GM21447 (cell line): ENCODE measurements around the gene KRTAP10-6.
"Not testable (repeated sequence)": the region's sequence is repeated elsewhere in the genome, so short reads cannot be mapped to it uniquely, and the experiment has no call there.

Experiments
- ATAC-seq: cut with Tn5 transposase; IDR thresholded peaks from one replicate; pipeline ENCODE4 v1.9.1; 2021; ENCODE audit not compliant: unreplicated experiment

Gene KRTAP10-6

GRCh38 chr21:44617071-44617501 lies 24.8 kb upstream of the KRTAP10-6 start:
- no peak for ATAC-seq

- no peak for ATAC-seq
Measured at GRCh38 chr21:44616591-44616926, 24.3 kb upstream of the KRTAP10-6 start.

- no peak for ATAC-seq
Measured at GRCh38 chr21:44615911-44616590, 23.7 kb upstream of the KRTAP10-6 start.

DNA sequence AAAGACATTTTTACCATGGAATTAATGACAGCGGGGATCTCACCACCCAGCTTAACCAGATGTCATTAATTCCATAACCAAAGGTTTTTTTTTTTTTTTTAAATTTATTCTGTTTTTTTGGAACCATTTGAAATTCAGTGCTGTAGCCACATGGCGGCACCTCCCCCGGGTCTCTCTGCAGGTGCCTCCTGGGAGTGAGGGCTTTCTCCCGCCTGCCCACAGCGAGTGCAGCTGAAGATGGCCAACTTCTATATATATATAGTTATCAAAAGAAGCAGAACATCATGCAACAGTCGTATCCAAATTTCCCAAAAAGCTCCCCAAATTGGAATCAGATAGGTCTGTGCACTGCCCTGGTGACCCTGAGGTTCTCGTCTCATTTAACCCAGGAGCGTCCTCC lies 23.2 kb upstream of the KRTAP10-6 start:
- no peak for ATAC-seq

GRCh38 chr21:44614961-44615391 lies 22.7 kb upstream of the KRTAP10-6 start:
- ATAC-seq = no peak

- ATAC-seq = no peak
Measured at GRCh38 chr21:44614161-44614631, 21.9 kb upstream of the KRTAP10-6 start.

DNA sequence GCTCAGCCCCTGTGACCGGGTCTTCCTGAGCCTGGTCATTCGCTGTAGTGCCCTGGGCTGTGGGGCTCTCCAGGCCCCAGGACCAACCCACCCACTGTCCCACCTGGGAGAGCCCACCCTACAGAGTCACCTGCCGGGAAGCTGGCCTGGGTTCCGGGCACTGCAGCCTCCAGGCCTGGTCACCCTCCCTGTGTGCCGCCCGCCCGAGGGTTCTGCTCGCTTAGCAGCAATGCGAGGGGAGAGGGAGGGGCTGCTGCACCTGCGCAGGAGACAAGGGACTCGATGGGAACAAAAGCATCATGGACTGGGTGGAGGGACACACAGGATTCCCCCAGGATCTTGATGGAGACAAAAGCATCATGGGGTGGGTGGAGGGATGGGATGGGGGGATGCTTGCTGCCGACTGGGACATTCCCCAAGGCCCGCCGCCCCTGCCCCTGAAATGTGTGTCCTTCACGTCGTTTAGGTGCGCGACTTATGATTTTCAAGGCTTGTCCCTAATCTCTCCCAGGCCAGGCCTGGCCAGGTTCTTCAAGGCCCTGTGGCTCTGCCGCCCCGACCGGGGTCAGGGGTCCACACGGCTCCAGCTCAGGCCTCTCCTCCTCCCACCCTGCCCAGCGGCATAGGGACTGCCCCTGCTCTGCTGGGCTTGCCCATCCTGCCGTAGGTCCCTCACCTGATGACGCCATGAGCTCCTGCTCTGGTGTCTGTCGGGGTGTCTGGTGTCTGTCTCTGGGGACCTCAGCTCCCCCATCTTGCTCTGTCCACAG lies 21.3 kb upstream of the KRTAP10-6 start:
- ATAC-seq = no peak

- ATAC-seq = no peak
Measured at GRCh38 chr21:44612669-44613229, 20.4 kb upstream of the KRTAP10-6 start.

DNA sequence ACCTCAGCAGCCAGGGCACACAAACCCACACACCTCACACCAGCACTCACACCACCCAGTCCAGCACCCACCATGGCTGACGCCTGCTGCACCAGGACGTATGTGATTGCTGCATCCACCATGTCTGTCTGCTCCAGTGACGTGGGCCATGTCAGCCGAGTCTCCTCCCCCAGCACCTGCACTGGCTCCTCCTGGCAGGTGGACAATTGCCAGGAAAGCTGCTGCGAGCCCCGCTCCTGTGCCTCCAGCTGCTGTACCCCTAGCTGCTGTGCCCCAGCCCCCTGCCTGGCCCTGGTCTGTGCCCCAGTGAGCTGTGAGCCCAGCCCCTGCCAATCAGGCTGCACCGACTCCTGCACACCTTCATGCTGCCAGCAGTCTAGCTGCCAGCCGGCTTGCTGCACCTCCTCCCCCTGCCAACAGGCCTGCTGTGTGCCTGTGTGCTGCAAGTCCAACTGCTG lies 19.8 kb upstream of the KRTAP10-6 start, which contains the start of gene KRTAP10-8:
Gene KRTAP10-8, plus strand, starts transcription at position 51 of the 458 bp plus-strand sequence. Its CDS starts 22 bp downstream, at position 73.
- no peak for ATAC-seq

- ATAC-seq = no peak
Measured at GRCh38 chr21:44611551-44611950, 19.2 kb upstream of the KRTAP10-6 start.

DNA sequence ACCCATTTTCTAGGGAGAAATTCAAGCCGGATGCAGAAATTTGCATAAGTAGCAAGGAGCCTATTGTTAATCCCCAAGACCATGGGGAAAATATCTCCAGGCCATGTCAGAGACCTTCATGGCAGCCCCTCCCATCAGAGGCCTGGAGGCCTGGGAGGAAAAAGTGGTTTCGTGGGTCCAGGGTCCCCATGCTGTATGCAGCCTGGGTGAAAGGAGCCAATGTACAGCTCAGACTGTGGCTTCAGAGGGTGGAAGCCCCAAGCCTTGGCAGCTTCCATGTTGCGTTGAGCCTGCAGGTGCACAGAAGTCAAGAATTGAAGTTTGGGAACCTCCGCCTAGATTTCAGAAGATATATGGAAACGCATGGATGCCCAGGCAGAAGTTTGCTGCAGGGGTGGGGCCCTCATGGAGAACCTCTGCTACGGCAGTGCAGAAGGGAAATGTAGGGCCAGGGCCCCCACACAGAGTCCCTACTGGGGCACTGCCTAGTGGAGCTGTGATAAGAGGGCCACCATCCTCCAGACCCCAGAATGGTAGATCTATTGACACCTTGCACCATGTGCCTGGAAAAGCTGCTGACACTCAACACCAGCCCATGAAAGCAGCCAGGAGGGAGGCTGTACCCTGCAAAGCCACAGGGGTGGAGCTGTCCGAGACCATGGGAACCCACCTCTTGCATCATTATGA lies 18.0 kb upstream of the KRTAP10-6 start:
- ATAC-seq = not testable (repeated sequence)

DNA sequence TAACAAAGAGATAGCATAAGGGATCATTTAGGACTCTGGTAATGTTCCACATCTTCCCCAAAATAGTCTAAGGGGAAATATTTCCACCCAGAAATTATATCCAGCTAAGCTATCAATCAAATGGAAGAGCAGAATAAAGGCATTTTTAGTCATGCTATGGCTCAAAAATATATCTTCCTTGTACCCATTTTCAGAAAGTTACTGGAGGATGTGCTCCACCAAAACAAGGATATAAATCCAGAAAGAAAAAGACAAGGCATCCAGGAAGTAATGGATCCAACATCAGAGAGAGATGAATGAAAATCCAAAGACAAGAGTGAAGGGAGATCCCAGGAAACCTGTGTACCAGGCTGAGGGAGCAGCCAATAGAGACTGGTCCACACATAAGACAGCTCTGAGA lies 16.9 kb upstream of the KRTAP10-6 start:
- no peak for ATAC-seq

DNA sequence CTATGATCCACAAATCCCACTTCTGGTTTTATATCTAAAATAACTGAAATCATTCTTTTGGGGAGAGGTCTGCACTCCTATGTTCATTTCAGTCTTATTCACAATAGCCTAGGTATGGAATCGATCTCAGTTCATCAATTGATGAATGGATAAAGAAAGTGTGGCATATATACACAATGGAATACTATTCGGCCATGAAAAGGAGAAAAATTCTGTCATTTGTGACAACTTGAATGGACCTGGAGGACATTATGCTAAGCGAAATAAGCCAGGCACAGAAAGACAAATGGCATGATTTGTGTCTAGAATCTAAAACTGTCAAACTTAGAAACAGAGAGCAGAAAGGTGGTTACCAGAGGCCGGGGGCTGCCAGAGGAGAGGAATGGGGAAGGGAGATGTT lies 14.2 kb upstream of the KRTAP10-6 start:
- no peak for ATAC-seq

DNA sequence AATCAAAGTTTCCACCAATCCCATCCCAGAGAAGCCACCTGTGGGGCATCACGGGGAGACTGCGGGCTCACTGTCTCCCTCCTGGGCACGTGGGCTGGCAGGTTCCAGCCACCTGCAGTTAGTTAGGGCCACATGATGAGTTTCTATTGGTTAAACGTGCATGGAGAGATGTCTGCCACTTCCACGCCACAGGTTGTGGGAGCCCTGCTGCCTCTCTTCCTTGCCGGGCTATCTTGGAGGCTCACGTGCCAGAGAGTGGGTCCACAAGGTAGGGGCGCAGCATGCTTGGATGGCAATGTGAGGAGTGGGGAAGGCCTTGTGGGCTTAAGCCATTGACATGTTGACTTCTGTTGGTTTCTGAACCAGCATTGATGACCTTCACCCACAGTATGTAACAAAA lies 11.6 kb upstream of the KRTAP10-6 start:
- no peak for ATAC-seq

DNA sequence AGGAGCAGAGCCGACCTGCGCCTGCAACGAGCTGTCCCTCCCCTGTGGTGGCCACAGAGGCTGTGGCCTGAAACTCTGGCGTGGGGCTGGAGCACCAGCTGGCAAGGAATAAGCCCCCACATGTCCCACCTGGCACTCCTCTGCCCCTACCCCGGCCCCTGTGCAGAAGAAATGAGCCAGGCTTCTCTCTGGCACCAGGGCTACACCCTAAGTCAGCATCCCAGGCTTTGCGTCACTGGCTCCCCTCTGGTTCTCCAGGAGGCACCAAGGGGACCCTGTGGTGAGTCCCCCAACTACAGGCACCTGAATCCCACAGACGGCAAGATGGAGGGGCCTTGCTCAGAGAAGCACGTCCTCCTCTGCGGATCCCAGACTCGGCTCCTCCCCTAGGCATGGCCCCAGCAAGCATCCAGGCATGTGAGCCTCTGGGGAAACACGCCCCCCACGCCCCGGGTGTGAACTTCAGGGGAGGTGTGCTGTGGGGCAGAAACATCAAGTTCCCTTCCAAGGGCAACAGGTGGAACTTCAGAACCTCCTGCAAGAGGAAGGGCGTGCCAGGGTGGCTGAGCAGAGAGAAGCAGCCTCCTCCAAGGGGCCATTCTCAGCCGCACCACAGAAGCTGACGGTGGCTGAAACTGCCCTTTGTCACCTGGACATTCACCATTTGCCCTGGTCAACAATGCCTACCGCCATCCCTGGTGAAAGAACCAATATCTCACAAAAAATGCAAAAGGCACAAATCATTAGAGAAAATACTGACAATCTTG lies 11.0 kb upstream of the KRTAP10-6 start:
- no peak for ATAC-seq

- no peak for ATAC-seq
Measured at GRCh38 chr21:44602463-44602850, 10.2 kb upstream of the KRTAP10-6 start.

DNA sequence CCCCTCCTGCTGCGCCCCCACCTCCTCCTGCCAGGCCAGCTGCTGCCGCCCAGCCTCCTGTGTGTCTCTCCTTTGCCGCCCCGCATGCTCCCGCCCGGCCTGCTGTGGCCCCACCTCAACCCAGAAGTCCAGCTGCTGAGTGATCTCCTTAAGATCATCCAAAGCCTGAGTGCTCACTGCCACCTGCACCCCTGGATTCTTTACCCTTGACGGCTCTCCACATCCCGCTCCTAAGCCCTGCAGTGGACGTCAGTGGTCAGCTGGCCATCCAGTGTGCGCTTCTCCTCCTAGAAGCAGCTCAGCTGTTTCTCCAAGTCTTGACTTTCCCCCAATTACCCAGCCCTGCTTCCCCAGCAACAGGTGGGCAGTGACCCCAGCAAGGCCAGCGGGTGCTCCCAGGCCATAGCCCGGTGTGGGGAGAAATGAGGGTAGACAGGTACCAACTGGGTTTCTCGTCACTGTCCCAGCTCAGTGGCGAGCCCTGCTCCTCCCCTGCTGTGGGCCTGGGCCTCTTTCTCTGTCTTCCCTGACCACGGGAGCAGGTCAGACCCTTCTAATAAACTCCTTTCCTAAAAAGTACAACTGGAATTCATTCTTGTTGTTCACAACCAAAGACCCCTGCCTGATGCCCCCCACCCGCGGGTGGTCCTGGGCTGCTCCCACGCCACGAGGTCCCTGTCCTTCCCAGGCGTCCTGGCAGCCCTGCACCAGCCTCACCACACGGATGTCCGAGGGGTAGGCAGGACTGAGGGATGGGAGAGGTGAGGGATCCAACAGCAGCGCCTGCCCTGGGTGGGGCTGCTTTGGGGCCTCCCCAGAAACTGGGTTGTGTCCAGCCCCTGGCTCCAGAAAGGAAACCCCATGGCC lies 9.5 kb upstream of the KRTAP10-6 start:
- ATAC-seq = no peak

DNA sequence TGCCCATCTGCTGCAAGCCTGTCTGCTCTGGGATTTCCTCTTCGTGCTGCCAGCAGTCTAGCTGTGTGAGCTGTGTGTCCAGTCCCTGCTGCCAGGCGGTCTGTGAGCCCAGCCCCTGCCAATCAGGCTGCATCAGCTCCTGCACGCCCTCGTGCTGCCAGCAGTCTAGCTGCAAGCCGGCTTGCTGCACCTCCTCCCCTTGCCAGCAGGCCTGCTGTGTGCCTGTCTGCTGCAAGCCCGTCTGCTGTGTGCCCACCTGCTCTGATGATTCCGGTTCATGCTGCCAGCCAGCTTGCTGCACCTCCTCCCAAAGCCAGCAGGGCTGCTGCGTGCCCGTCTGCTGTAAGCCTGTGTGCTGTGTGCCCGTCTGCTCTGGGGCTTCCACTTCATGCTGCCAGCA lies 8.8 kb upstream of the KRTAP10-6 start:
- not testable (repeated sequence) for ATAC-seq

- not testable (repeated sequence) for ATAC-seq
Measured at GRCh38 chr21:44600118-44600978, 8.0 kb upstream of the KRTAP10-6 start, which contains the start of gene KRTAP10-7. Gene KRTAP10-7 (plus strand): TSS chr21:44600597. CDS start chr21:44600622, 25 bp downstream.
